DOHH2 (cell line): ENCODE measurements around the gene THAP12.
A peak's percentile ranks its signal among the peaks of the same experiment; 100 is the strongest.

Experiments
- H3F3A ChIP-seq: fragments of 200-600 bp; sonication (generic), shearing (Covaris generic); 2 replicates; pipeline ENCODE4 v1.6.0; 2016; ENCODE audit warnings: antibody characterized with exemption, mild to moderate bottlenecking; ENCODE audit not compliant: control insufficient read depth, insufficient read depth
- H3K27ac ChIP-seq: fragments of 200-600 bp; sonication (generic); 2 replicates; pipeline ENCODE4 v1.5.1; 2014; ENCODE audit warnings: low read depth, mild to moderate bottlenecking, low read length, moderate library complexity
- H3K27me3 ChIP-seq: fragments of 200-600 bp; sonication (generic); 2 replicates; pipeline ENCODE4 v1.6.1; 2014; ENCODE audit warnings: mild to moderate bottlenecking, low read length, mixed read lengths; ENCODE audit not compliant: control insufficient read depth
- H3K36me3 ChIP-seq: fragments of 200-600 bp; sonication (generic); 2 replicates; pipeline ENCODE4 v1.6.1; 2014; ENCODE audit warnings: mild to moderate bottlenecking, low read length, moderate library complexity, mixed read lengths; ENCODE audit not compliant: control insufficient read depth
- H3K4me1 ChIP-seq: fragments of 200-600 bp; sonication (generic); 2 replicates; pipeline ENCODE4 v1.6.1; 2014; ENCODE audit warnings: mild to moderate bottlenecking, low read length, mixed read lengths; ENCODE audit not compliant: control insufficient read depth
- H3K4me2 ChIP-seq: fragments of 200-600 bp; sonication (generic); 2 replicates; pipeline ENCODE4 v1.6.0; 2014; ENCODE audit warnings: mild to moderate bottlenecking, low read length, moderate library complexity
- H3K4me3 ChIP-seq: fragments of 200-600 bp; sonication (generic); 2 replicates; pipeline ENCODE4 v1.5.1; 2014; ENCODE audit warnings: mild to moderate bottlenecking, low read length, mixed read lengths
- H3K79me2 ChIP-seq: fragments of 200-600 bp; sonication (generic); 2 replicates; pipeline ENCODE4 v1.6.1; 2014; ENCODE audit warnings: mild to moderate bottlenecking, low read length, mixed read lengths; ENCODE audit not compliant: control insufficient read depth
- H3K9me2 ChIP-seq: fragments of 200-600 bp; sonication (generic); replicated peaks from 2 replicates; pipeline ENCODE4 v1.6.1; 2014; ENCODE audit warnings: mild to moderate bottlenecking, low read length, mixed read lengths; ENCODE audit not compliant: control insufficient read depth
- H3K9me3 ChIP-seq: fragments of 200-600 bp; sonication (generic); 2 replicates; pipeline ENCODE4 v1.6.1; 2014; ENCODE audit warnings: antibody characterized with exemption, low read length, mixed read lengths; ENCODE audit not compliant: control insufficient read depth, insufficient read depth
- H4K20me1 ChIP-seq: fragments of 200-600 bp; sonication (generic); 2 replicates; pipeline ENCODE4 v1.6.0; 2014; ENCODE audit warnings: low read depth, mild to moderate bottlenecking, antibody characterized with exemption, low read length, moderate library complexity; ENCODE audit not compliant: control insufficient read depth, insufficient read depth
- EZH2phosphoT487 ChIP-seq: fragments of 200-600 bp; sonication (generic); IDR thresholded peaks from 2 replicates; pipeline ENCODE4 v1.6.1; 2017; ENCODE audit warnings: borderline replicate concordance, mild to moderate bottlenecking, antibody characterized with exemption, low read length, moderate library complexity, mixed read lengths
- TF ChIP-seq, protein P1 (sequence below): fragments of 200-600 bp; sonication (generic); IDR thresholded peaks from one replicate; pipeline ENCODE4 v1.5.1; 2014; ENCODE audit warnings: antibody characterized with exemption, mild to moderate bottlenecking, low read depth, low read length; ENCODE audit not compliant: poor library complexity, severe bottlenecking

Gene THAP12, protein sequence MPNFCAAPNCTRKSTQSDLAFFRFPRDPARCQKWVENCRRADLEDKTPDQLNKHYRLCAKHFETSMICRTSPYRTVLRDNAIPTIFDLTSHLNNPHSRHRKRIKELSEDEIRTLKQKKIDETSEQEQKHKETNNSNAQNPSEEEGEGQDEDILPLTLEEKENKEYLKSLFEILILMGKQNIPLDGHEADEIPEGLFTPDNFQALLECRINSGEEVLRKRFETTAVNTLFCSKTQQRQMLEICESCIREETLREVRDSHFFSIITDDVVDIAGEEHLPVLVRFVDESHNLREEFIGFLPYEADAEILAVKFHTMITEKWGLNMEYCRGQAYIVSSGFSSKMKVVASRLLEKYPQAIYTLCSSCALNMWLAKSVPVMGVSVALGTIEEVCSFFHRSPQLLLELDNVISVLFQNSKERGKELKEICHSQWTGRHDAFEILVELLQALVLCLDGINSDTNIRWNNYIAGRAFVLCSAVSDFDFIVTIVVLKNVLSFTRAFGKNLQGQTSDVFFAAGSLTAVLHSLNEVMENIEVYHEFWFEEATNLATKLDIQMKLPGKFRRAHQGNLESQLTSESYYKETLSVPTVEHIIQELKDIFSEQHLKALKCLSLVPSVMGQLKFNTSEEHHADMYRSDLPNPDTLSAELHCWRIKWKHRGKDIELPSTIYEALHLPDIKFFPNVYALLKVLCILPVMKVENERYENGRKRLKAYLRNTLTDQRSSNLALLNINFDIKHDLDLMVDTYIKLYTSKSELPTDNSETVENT

DNA sequence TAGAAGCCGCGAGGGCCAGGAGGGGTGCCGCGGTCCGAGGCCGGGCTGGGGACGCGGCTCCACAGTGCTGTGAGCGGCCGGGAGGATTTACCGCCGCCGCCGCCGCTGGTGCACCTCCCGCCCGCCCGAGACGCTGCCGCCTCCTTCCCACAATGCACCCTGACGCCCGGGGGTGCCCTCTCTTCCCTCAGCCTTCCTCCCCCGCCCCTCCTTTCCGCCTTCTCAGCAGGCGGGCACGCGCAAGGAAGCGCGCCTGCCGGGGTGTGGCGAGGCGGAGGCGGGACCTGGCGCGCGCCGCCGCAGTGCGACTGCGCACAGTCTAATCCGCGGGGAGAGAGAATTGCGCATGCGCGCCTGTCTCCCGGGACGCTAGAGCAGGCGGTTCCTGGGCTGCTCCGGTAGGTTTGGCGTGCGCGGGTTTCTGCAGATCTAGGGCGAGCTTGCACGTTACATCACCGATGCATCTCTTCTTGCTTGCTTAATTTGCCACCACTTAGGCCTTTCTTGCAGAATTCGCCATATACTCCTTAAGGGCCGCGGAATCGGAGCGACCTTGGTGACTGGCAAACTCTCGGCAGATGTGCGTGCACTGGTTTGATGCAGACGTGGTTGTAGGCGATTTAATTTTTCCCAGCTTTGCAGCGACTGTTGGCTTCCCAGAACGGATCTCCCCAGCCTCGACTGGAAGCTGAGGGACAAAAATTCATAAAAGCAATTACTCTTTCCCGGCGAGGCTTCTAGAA is at the start of gene THAP12, which contains the start of gene GVQW3:
TSS of gene THAP12 (minus strand) at position 156 of the 743 bp plus-strand sequence. CDS start 296 bp downstream, outside the sequence.
TSS of gene GVQW3 (plus strand) at position 347 of the 743 bp plus-strand sequence. CDS start 506 bp downstream, outside the sequence.
- peaks cover 8% of the 10 kb centered on the region; the same call in 1 of the 2 replicates for H3K36me3 ChIP-seq
- H3K9me2 ChIP-seq = no peaks in the 10 kb centered on the region
- peaks cover 65% of the 10 kb centered on the region for H3K79me2 ChIP-seq
- H4K20me1 ChIP-seq = peaks cover 9% of the 10 kb centered on the region; the same call in 1 of the 2 replicates
- peak within 1 kb of the TSS; percentile 40 for H3K27ac ChIP-seq
- peak within 1 kb of the TSS; percentile 95 for H3K4me3 ChIP-seq
- peaks cover 58% of the 10 kb centered on the region for H3K4me1 ChIP-seq
- no peaks in the 10 kb centered on the region for H3K27me3 ChIP-seq
- H3K9me3 ChIP-seq = no peaks in the 10 kb centered on the region
- H3F3A ChIP-seq = peaks cover 3% of the 10 kb centered on the region; the same call in 1 of the 2 replicates
- peak within 1 kb of the TSS; percentile 86 for H3K4me2 ChIP-seq
- no peak for TF ChIP-seq EZH2phosphoT487
- TF ChIP-seq, protein P1, sequence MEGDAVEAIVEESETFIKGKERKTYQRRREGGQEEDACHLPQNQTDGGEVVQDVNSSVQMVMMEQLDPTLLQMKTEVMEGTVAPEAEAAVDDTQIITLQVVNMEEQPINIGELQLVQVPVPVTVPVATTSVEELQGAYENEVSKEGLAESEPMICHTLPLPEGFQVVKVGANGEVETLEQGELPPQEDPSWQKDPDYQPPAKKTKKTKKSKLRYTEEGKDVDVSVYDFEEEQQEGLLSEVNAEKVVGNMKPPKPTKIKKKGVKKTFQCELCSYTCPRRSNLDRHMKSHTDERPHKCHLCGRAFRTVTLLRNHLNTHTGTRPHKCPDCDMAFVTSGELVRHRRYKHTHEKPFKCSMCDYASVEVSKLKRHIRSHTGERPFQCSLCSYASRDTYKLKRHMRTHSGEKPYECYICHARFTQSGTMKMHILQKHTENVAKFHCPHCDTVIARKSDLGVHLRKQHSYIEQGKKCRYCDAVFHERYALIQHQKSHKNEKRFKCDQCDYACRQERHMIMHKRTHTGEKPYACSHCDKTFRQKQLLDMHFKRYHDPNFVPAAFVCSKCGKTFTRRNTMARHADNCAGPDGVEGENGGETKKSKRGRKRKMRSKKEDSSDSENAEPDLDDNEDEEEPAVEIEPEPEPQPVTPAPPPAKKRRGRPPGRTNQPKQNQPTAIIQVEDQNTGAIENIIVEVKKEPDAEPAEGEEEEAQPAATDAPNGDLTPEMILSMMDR = peak; percentile 27

DNA sequence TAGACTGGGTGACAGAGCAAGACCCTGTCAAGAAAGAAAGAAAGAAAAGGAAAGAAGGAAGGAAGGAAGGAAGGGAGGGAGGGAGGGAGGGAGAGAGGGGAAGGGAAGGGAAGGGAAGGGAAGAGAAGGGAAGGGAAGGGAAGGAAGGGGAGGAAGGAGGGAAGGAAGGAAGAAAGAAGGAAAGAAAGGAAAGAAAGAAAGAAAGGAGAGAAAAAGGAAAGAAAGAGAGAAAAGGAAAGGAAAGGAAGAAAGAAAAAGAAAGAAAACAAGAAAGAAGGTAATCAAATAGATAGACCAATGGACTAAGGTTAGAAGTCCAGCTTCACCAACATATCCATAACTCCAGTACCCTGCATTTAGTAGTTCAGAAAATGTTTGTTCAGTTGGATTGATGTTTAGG is 45.7 kb upstream of the THAP12 start:
- H3K27ac ChIP-seq = no peak overlapping the region
- no peaks in the 10 kb centered on the region for H3F3A ChIP-seq
- no peaks in the 10 kb centered on the region for H3K9me3 ChIP-seq
- no peak overlapping the region for H3K4me2 ChIP-seq
- no peaks in the 10 kb centered on the region for H4K20me1 ChIP-seq
- no peaks in the 10 kb centered on the region for H3K4me1 ChIP-seq
- H3K27me3 ChIP-seq = peaks cover 8% of the 10 kb centered on the region
- H3K9me2 ChIP-seq = no peaks in the 10 kb centered on the region
- no peak overlapping the region for H3K4me3 ChIP-seq
- no peaks in the 10 kb centered on the region for H3K36me3 ChIP-seq
- no peaks in the 10 kb centered on the region for H3K79me2 ChIP-seq
- TF ChIP-seq, protein P1 = no peak
- no peak for TF ChIP-seq EZH2phosphoT487

DNA sequence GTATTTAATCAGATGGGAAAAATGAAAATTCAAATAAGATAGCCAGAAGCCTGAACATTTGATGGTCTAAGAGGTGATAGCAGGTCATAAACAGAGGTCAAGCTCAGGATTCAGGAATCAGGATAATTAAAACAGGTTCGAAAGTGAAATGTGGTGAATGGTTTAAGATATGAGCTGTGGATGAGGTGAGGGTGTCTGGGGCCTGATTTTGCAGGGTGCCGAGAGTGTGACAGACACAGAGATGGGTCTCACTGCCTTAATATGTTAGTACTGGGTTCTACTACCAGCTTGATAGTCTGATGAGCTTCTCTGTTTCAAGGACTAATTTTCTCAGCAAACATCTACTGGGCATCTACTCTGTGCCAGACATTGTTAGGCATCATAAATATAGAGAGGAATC is 44.0 kb upstream of the THAP12 start:
- no peaks in the 10 kb centered on the region for H3K79me2 ChIP-seq

More for the DNA sequence above, 44.0 kb upstream of the THAP12 start:
- TF ChIP-seq, protein P1 = no peak
- no peak for TF ChIP-seq EZH2phosphoT487
- Histone ChIP-seq H3K9me3 (no peaks in the 10 kb centered on the region), H3F3A (no peaks in the 10 kb centered on the region), H3K4me2 (no peak overlapping the region), H3K9me2 (no peaks in the 10 kb centered on the region), H3K4me3 (no peak overlapping the region), H3K27ac (no peak overlapping the region), H3K27me3 (peaks cover 8% of the 10 kb centered on the region), H3K4me1 (no peaks in the 10 kb centered on the region), H4K20me1 (no peaks in the 10 kb centered on the region), H3K36me3 (no peaks in the 10 kb centered on the region)
